ENCODE results near the gene CSPG4. TPM values are rescaled to one million over a fixed set of nuclear protein-coding genes. Genes with fewer than 3 reads are reported as not detected.

CSPG4 gene
- total RNA-seq, 1 experiment from 2014 or later: 2.0 TPM

- Histone ChIP-seq H3K79me1 (ENCODE audit: insufficient read depth, low read depth, low read length, poor library complexity, severe bottlenecking) (no peaks in the 10 kb centered on the region), H4K5ac (ENCODE audit: insufficient read length, low read depth, low read length) (no peak overlapping the region), H2BK5ac (ENCODE audit: insufficient read length, low read length) (no peak overlapping the region), H2BK12ac (ENCODE audit: insufficient read length, low read depth, low read length) (no peak overlapping the region), H3K56ac (ENCODE audit: insufficient read length, low read depth, low read length) (no peak overlapping the region), H2BK20ac (ENCODE audit: low read depth, low read length, poor library complexity, severe bottlenecking) (no peak overlapping the region), H4K8ac (replicated peaks; ENCODE audit: insufficient read length, low read depth, low read length) (no peak overlapping the region), H3K23me2 (ENCODE audit: insufficient read length, low read depth, low read length, poor library complexity, severe bottlenecking) (no peaks in the 10 kb centered on the region), H3K79me2 (ENCODE audit: insufficient read depth, low read length) (no peaks in the 10 kb centered on the region), H3K18ac (ENCODE audit: insufficient read length, low read depth, low read length) (no peak overlapping the region), H3K4me1 (ENCODE audit: insufficient read depth, low read length) (no peaks in the 10 kb centered on the region), H3T11ph (ENCODE audit: low read length) (no peak overlapping the region), H2BK15ac (ENCODE audit: low read depth, low read length) (no peak overlapping the region), H4K20me1 (ENCODE audit: control insufficient read depth, insufficient read depth, insufficient read length) (no peaks in the 10 kb centered on the region), H3K4ac (ENCODE audit: low read depth, low read length) (no peak overlapping the region), H2BK120ac (ENCODE audit: low read depth, low read length, poor library complexity, severe bottlenecking) (no peak overlapping the region), H3K9ac (ENCODE audit: extremely low read depth, insufficient read length, low read length) (no peak overlapping the region), H4K91ac (ENCODE audit: insufficient read length, low read depth, low read length) (no peak overlapping the region), H2AK5ac (ENCODE audit: insufficient read length, low read length) (no peak overlapping the region), H3K27ac (ENCODE audit: insufficient read length, low read depth, low read length) (no peak overlapping the region), H3K27me3 (ENCODE audit: insufficient read depth, low read length) (no peaks in the 10 kb centered on the region), H2AFZ (ENCODE audit: low read length) (no peak overlapping the region), H3K14ac (ENCODE audit: insufficient read depth, low read length) (no peak overlapping the region; the same call in 1 of the 2 replicates), H3K23ac (ENCODE audit: insufficient read length, low read depth, low read length) (no peak overlapping the region), H3K9me3 (ENCODE audit: control insufficient read depth, low read depth, low read length) (no peaks in the 10 kb centered on the region), H3K4me2 (ENCODE audit: insufficient read depth, insufficient read length, low read length) (no peak overlapping the region)
- H3K9me3 Mint-ChIP-seq: no peaks in the 10 kb centered on the region; a peak in 1 of 5 replicates
- peaks cover 1% of the 10 kb centered on the region; the same call in 1 of the 2 replicates for H3K27me3 Mint-ChIP-seq (ENCODE audit: low read depth)
- H3K27ac Mint-ChIP-seq: peak overlapping the region in 1 of 3 experiments; percentile 82; a peak in 1 of 7 replicates
- DNase-seq: no peak
- no peak for TF ChIP-seq CTCF (conservative IDR thresholded peaks at IDR 0.05)
- no CpG with 5 or more reads among the region's 15 CpGs for WGBS (ENCODE audit: extremely low coverage, insufficient read length, low lambda C conversion rate)
- H3K4me3 Mint-ChIP-seq: no peak overlapping the region
- peaks cover 3% of the 10 kb centered on the region in 2 experiments for H3K4me1 Mint-ChIP-seq
- peaks cover 0 to 2% (median 0%) of the 10 kb centered on the region in 3 experiments; a peak in 2 of 7 replicates for H3K36me3 Mint-ChIP-seq (ENCODE audit: insufficient read depth in 1 of 3, low read depth in 3 of 3)
These were observed 45.7 kb downstream of the CSPG4 start for GRCh38 chr15:75666823-75667501.

Data from H9 (cell line).